ENCODE data around the gene PDE9A. TPM values are rescaled to one million over a fixed set of nuclear protein-coding genes. Genes with fewer than 3 reads are reported as not detected.

The PDE9A gene
- total RNA-seq, 4 donors from 2014 or later, result 0.59 to 15.0 (median 6.9) TPM

- DNase-seq, result no peak
- Histone ChIP-seq H3K27ac (no peak overlapping the region), H3K4me3 (no peak overlapping the region), H3K27me3 (no peaks in the 10 kb centered on the region), H3K36me3 (no peaks in the 10 kb centered on the region), H3K4me1 (no peaks in the 10 kb centered on the region), H3K9me3 (no peaks in the 10 kb centered on the region)
- intact Hi-C loops (cut with DNase I; ENCODE audit: low total_unique reads), result no loop called here
- TF ChIP-seq POLR2A (IDR thresholded peaks at IDR 0.05) (no peak), CTCF (IDR thresholded peaks at IDR 0.05) (no peak)
Measured at GRCh38 chr21:42629933-42630589, 23.4 kb upstream of the PDE9A start.

- Histone ChIP-seq H3K27me3 (no peaks in the 10 kb centered on the region), H3K4me1 (peaks cover 0 to 1% of the 10 kb centered on the region in 2 donors), H3K4me3 (no peak overlapping the region), H3K27ac (no peak overlapping the region), H3K9me3 (no peaks in the 10 kb centered on the region), H3K36me3 (no peaks in the 10 kb centered on the region)
- TF ChIP-seq CTCF (IDR thresholded peaks at IDR 0.05) (no peak), POLR2A (IDR thresholded peaks at IDR 0.05) (no peak)
- intact Hi-C loops (cut with DNase I; ENCODE audit: low total_unique reads), result no loop called here
- DNase-seq, result no peak
Measured at GRCh38 chr21:42630626-42631025, 22.8 kb upstream of the PDE9A start.

- H3K36me3 ChIP-seq, result no peaks in the 10 kb centered on the region
- no peaks in the 10 kb centered on the region for H3K27me3 ChIP-seq
- H3K9me3 ChIP-seq, result no peaks in the 10 kb centered on the region
- H3K27ac ChIP-seq, result no peak overlapping the region
- intact Hi-C loops (cut with DNase I; ENCODE audit: low total_unique reads), result no loop called here
- no peak overlapping the region for H3K4me3 ChIP-seq
- H3K4me1 ChIP-seq, result peaks cover 2 to 6% of the 10 kb centered on the region in 2 donors
- DNase-seq, result no peak
- TF ChIP-seq POLR2A (IDR thresholded peaks at IDR 0.05) (no peak), CTCF (IDR thresholded peaks at IDR 0.05) (no peak)
Measured at GRCh38 chr21:42631142-42631541, 22.3 kb upstream of the PDE9A start.

- TF ChIP-seq POLR2A (IDR thresholded peaks at IDR 0.05) (no peak), CTCF (IDR thresholded peaks at IDR 0.05) (no peak)
- intact Hi-C loops (cut with DNase I; ENCODE audit: low total_unique reads), result no loop called here
- H3K9me3 ChIP-seq, result no peaks in the 10 kb centered on the region
- H3K4me1 ChIP-seq, result peaks cover 4 to 7% of the 10 kb centered on the region in 2 donors
- H3K27me3 ChIP-seq, result no peaks in the 10 kb centered on the region
- no peak overlapping the region for H3K4me3 ChIP-seq
- H3K36me3 ChIP-seq, result no peaks in the 10 kb centered on the region
- no peak for DNase-seq
- H3K27ac ChIP-seq, result no peak overlapping the region
Measured at GRCh38 chr21:42632336-42632751, 21.1 kb upstream of the PDE9A start.

- Histone ChIP-seq H3K4me3 (no peak overlapping the region), H3K27ac (no peak overlapping the region), H3K36me3 (no peaks in the 10 kb centered on the region), H3K9me3 (no peaks in the 10 kb centered on the region), H3K27me3 (no peaks in the 10 kb centered on the region), H3K4me1 (peaks cover 4 to 7% of the 10 kb centered on the region in 2 donors)
- intact Hi-C loops (cut with DNase I; ENCODE audit: low total_unique reads), result no loop called here
- no peak for TF ChIP-seq POLR2A (IDR thresholded peaks at IDR 0.05)
- no peak for TF ChIP-seq CTCF (IDR thresholded peaks at IDR 0.05)
- DNase-seq, result no peak
Measured at GRCh38 chr21:42632771-42633690, 20.4 kb upstream of the PDE9A start.
